ENCODE results near the gene ATP10A. TPM values are rescaled to one million over a fixed set of nuclear protein-coding genes. Genes with fewer than 3 reads are reported as not detected.

ATP10A gene
- total RNA-seq, 4 donors from 2014 or later: 1.4 to 10.0 (median 3.6) TPM

- H3K27ac ChIP-seq: no peak overlapping the region
- in situ Hi-C loops (cut with MboI; ENCODE audit: low pct_ligation_motif_present in 1 of 4, low pct_unique_long_range_greater_than_20kb in 1 of 4, low sequenced_read_pairs in 3 of 4): loop anchor here in 1 of 4 donors (25.0 kb wide), 1 partner anchor 195 kb away; no protein-coding TSS in a partner anchor
- peaks cover 0 to 9% (median 6%) of the 10 kb centered on the region in 4 donors for H3K4me1 ChIP-seq
- DNase-seq: no peak
- no peak for TF ChIP-seq EP300 (IDR thresholded peaks at IDR 0.05; ENCODE audit: low read depth)
- no peak for TF ChIP-seq POLR2A (IDR thresholded peaks at IDR 0.05)
- TF ChIP-seq CTCF (IDR thresholded peaks at IDR 0.05): no peak
- no peak for TF ChIP-seq POLR2AphosphoS5 (IDR thresholded peaks at IDR 0.05)
- no peaks in the 10 kb centered on the region for H3K9me3 ChIP-seq
- 85% methylated on average over 9 to 19 of the region's 19 CpGs for WGBS, 2 donors (ENCODE audit: low coverage in 1 of 2)
- no peaks in the 10 kb centered on the region for H3K36me3 ChIP-seq
- intact Hi-C loops (cut with DNase I; ENCODE audit: low total_unique reads): no loop called here
- no peak overlapping the region for H3K4me3 ChIP-seq
- H3K27me3 ChIP-seq: no peaks in the 10 kb centered on the region
These were observed 120.9 kb downstream of the ATP10A start for GRCh38 chr15:25742041-25742730.

GRCh38 chr15:25741256-25741580 is 121.9 kb downstream of the ATP10A start:
- intact Hi-C loops (cut with DNase I; ENCODE audit: low total_unique reads): no loop called here
- H3K27ac ChIP-seq: no peak overlapping the region
- TF ChIP-seq CTCF (IDR thresholded peaks at IDR 0.05) (no peak), POLR2AphosphoS5 (IDR thresholded peaks at IDR 0.05) (no peak), EP300 (IDR thresholded peaks at IDR 0.05; ENCODE audit: low read depth) (no peak), POLR2A (IDR thresholded peaks at IDR 0.05) (no peak)
- no peaks in the 10 kb centered on the region for H3K36me3 ChIP-seq
- no peaks in the 10 kb centered on the region for H3K27me3 ChIP-seq
- WGBS, 2 donors (ENCODE audit: low coverage in 1 of 2): 50 to 58% methylated on average over 3 to 5 of the region's 5 CpGs
- H3K4me1 ChIP-seq: peaks cover 0 to 18% (median 8%) of the 10 kb centered on the region in 4 donors
- in situ Hi-C loops (cut with MboI; ENCODE audit: low pct_ligation_motif_present in 1 of 4, low pct_unique_long_range_greater_than_20kb in 1 of 4, low sequenced_read_pairs in 3 of 4): loop anchor here in 1 of 4 donors (25.0 kb wide), 1 partner anchor 196 kb away; no protein-coding TSS in a partner anchor
- H3K9me3 ChIP-seq: no peaks in the 10 kb centered on the region
- H3K4me3 ChIP-seq: no peak overlapping the region
- DNase-seq: no peak

GRCh38 chr15:25740383-25741255 is 122.5 kb downstream of the ATP10A start:
- TF ChIP-seq CTCF (IDR thresholded peaks at IDR 0.05) (no peak), POLR2A (IDR thresholded peaks at IDR 0.05) (no peak), EP300 (IDR thresholded peaks at IDR 0.05; ENCODE audit: low read depth) (no peak), POLR2AphosphoS5 (IDR thresholded peaks at IDR 0.05) (no peak)
- DNase-seq: no peak
- Histone ChIP-seq H3K4me3 (no peak overlapping the region), H3K4me1 (peaks cover 0 to 18% (median 8%) of the 10 kb centered on the region in 4 donors), H3K9me3 (no peaks in the 10 kb centered on the region), H3K36me3 (no peaks in the 10 kb centered on the region), H3K27ac (no peak overlapping the region), H3K27me3 (no peaks in the 10 kb centered on the region)
- intact Hi-C loops (cut with DNase I; ENCODE audit: low total_unique reads) (no loop called here), in situ Hi-C loops (cut with MboI; ENCODE audit: low pct_ligation_motif_present in 1 of 4, low pct_unique_long_range_greater_than_20kb in 1 of 4, low sequenced_read_pairs in 3 of 4) (loop anchor here in 1 of 4 donors (25.0 kb wide), 1 partner anchor 197 kb away; no protein-coding TSS in a partner anchor)
- WGBS, 2 donors (ENCODE audit: low coverage in 1 of 2): 80 to 81% methylated on average over 1 to 18 of the region's 18 CpGs

- Histone ChIP-seq H3K4me1 (peaks cover 0 to 18% (median 8%) of the 10 kb centered on the region in 4 donors), H3K27ac (no peak overlapping the region), H3K36me3 (no peaks in the 10 kb centered on the region), H3K27me3 (no peaks in the 10 kb centered on the region), H3K4me3 (no peak overlapping the region), H3K9me3 (no peaks in the 10 kb centered on the region)
- WGBS, 2 donors (ENCODE audit: low coverage in 1 of 2): 47 to 50% methylated on average over 1 to 7 of the region's 7 CpGs
- in situ Hi-C loops (cut with MboI; ENCODE audit: low pct_ligation_motif_present in 1 of 4, low pct_unique_long_range_greater_than_20kb in 1 of 4, low sequenced_read_pairs in 3 of 4): loop anchor here in 1 of 4 donors (25.0 kb wide), 1 partner anchor 198 kb away; no protein-coding TSS in a partner anchor
- DNase-seq: no peak
- TF ChIP-seq POLR2AphosphoS5 (IDR thresholded peaks at IDR 0.05): no peak
- no peak for TF ChIP-seq CTCF (IDR thresholded peaks at IDR 0.05)
- TF ChIP-seq POLR2A (IDR thresholded peaks at IDR 0.05): no peak
- no peak for TF ChIP-seq EP300 (IDR thresholded peaks at IDR 0.05; ENCODE audit: low read depth)
- intact Hi-C loops (cut with DNase I; ENCODE audit: low total_unique reads): loop anchor here (1.0 kb wide), 1 partner anchor 195 kb away; no protein-coding TSS in a partner anchor
These were observed 123.4 kb downstream of the ATP10A start for GRCh38 chr15:25739687-25740121.
